ENCODE data around the gene CAPN1. TPM values are rescaled to one million over a fixed set of nuclear protein-coding genes. Genes with fewer than 3 reads are reported as not detected.

The CAPN1 gene
- total and polyA plus RNA-seq, 2 donors (not counting 1 experiment from before 2014, with no cell fraction given), result 192 to 202 TPM

DNA sequence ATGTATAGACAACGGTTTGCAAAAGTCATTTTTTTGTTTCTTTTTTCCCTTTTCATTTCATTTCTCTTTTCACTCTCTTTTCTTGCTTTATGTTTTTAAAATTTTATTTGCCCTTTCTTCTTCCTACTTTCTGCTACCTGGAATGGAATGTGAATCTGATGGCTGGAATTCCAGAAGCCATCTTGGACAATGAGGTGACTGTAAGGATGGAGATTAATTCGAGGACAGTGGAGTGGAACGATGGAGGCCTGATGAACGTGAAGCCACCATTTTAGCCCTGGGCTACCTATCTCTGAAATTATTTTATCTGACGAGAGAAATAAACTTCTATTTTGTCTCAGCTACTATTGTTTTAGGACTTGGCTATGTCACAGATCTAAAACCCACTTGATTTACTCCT is 77.3 kb downstream of the CAPN1 start:
- Mint-ChIP-seq H3K4me1 (peaks cover 15% of the 10 kb centered on the region), H3K9me3 (ENCODE audit: insufficient read depth) (no peaks in the 10 kb centered on the region), H3K27me3 (no peaks in the 10 kb centered on the region), H3K4me3 (no peak overlapping the region), H3K27ac (no peak overlapping the region)
- peaks cover 23% of the 10 kb centered on the region for H3K79me2 ChIP-seq (ENCODE audit: control insufficient read depth, insufficient read depth, low read length)
- H3K9me3 ChIP-seq (ENCODE audit: control extremely low read depth in 1 of 3, control insufficient read depth in 2 of 3, insufficient read depth in 1 of 3, low read length in 2 of 3), result no peaks in the 10 kb centered on the region
- peaks cover 11 to 18% of the 10 kb centered on the region in 2 donors for H3K4me1 ChIP-seq (ENCODE audit: control insufficient read depth in 2 of 2, insufficient read depth in 2 of 2, low read length in 2 of 2)
- intact Hi-C loops (cut with micrococcal nuclease), result no loop called here
- H3K27me3 ChIP-seq (replicated peaks in 1 of 4; ENCODE audit: control extremely low read depth in 1 of 4, control insufficient read depth in 3 of 4, insufficient read depth in 4 of 4, low read length in 3 of 4), result no peaks in the 10 kb centered on the region
- no peak overlapping the region for H2AFZ ChIP-seq (ENCODE audit: insufficient read depth, low read depth, low read length, poor library complexity, severe bottlenecking)
- no peak overlapping the region for H3K27ac ChIP-seq (ENCODE audit: low read length in 2 of 2)
- TF ChIP-seq, protein P1, sequence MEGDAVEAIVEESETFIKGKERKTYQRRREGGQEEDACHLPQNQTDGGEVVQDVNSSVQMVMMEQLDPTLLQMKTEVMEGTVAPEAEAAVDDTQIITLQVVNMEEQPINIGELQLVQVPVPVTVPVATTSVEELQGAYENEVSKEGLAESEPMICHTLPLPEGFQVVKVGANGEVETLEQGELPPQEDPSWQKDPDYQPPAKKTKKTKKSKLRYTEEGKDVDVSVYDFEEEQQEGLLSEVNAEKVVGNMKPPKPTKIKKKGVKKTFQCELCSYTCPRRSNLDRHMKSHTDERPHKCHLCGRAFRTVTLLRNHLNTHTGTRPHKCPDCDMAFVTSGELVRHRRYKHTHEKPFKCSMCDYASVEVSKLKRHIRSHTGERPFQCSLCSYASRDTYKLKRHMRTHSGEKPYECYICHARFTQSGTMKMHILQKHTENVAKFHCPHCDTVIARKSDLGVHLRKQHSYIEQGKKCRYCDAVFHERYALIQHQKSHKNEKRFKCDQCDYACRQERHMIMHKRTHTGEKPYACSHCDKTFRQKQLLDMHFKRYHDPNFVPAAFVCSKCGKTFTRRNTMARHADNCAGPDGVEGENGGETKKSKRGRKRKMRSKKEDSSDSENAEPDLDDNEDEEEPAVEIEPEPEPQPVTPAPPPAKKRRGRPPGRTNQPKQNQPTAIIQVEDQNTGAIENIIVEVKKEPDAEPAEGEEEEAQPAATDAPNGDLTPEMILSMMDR (IDR thresholded peaks at IDR 0.05), result no peak
- no peak for TF ChIP-seq EZH2 (IDR thresholded peaks at IDR 0.05; ENCODE audit: borderline replicate concordance, insufficient read depth, low read depth, low read length, poor library complexity, severe bottlenecking)
- no peaks in the 10 kb centered on the region for H4K20me1 ChIP-seq (ENCODE audit: control insufficient read depth, insufficient read depth, low read length, poor library complexity, severe bottlenecking)
- CTCF ChIA-PET, result interaction anchor here (1.0 kb wide), 2 partner anchors 9 to 34 kb away, joined by 3 to 5 read pairs; no protein-coding TSS in a partner anchor
- 100% methylated on average over 1 of the region's 5 CpGs for WGBS (ENCODE audit: insufficient coverage)
- no peak overlapping the region for H3K4me3 ChIP-seq (ENCODE audit: control extremely low read depth in 1 of 5, extremely low read depth in 1 of 5, insufficient read depth in 1 of 5, low read depth in 2 of 5, low read length in 4 of 5)
- no peaks in the 10 kb centered on the region for H3K36me3 ChIP-seq (replicated peaks in 1 of 2; ENCODE audit: control extremely low read depth in 1 of 2, control insufficient read depth in 1 of 2, extremely low read depth in 1 of 2, insufficient read depth in 2 of 2, low read length in 1 of 2)
- no peak overlapping the region for H3K9ac ChIP-seq (ENCODE audit: low read length)
- no peak for ATAC-seq (ENCODE audit: low read depth)
- DNase-seq, result no peak
- H3K4me2 ChIP-seq (replicated peaks; ENCODE audit: low read depth, low read length, poor library complexity, severe bottlenecking), result no peak overlapping the region
- POLR2A ChIA-PET, result no interaction called here

DNA sequence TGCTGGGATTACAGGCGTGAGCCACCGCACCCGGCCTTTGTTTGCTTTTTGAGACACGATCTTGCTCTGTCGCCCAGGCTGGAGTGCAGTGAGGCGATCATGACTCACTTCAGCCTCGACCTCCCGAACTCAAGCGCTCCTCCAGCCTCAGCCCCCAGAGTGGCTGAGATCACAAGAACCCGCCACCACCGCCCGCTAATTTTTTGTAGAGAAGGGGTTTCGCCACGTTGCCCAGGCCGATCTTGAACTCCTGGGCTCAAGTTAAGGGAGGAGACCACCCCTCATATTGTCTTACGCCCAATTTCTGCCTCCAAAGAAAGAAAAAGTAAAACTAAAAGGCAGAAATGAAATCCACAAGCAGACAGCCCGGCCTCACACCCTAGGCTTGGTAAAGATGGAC is 78.6 kb downstream of the CAPN1 start:
- no peak overlapping the region for H3K4me2 ChIP-seq (replicated peaks; ENCODE audit: low read depth, low read length, poor library complexity, severe bottlenecking)
- peaks cover 11 to 18% of the 10 kb centered on the region in 2 donors for H3K4me1 ChIP-seq (ENCODE audit: control insufficient read depth in 2 of 2, insufficient read depth in 2 of 2, low read length in 2 of 2)
- H4K20me1 ChIP-seq (ENCODE audit: control insufficient read depth, insufficient read depth, low read length, poor library complexity, severe bottlenecking), result no peaks in the 10 kb centered on the region
- CTCF ChIA-PET, result no interaction called here
- peak overlapping the region; percentile 99 for H3K27ac Mint-ChIP-seq
- intact Hi-C loops (cut with micrococcal nuclease), result loop anchor here (5.0 kb wide), 3 partner anchors 57 to 148 kb away; partner anchors contain the start of genes DPF2 and TM7SF2
- peaks cover 0 to 2% of the 10 kb centered on the region in 2 experiments for H3K36me3 ChIP-seq (replicated peaks in 1 of 2; ENCODE audit: control extremely low read depth in 1 of 2, control insufficient read depth in 1 of 2, extremely low read depth in 1 of 2, insufficient read depth in 2 of 2, low read length in 1 of 2)
- peaks cover 19% of the 10 kb centered on the region for H3K4me1 Mint-ChIP-seq
- H3K9me3 ChIP-seq (ENCODE audit: control extremely low read depth in 1 of 3, control insufficient read depth in 2 of 3, insufficient read depth in 1 of 3, low read length in 2 of 3), result no peaks in the 10 kb centered on the region
- H3K4me3 Mint-ChIP-seq, result peak overlapping the region; percentile 94
- H3K4me3 ChIP-seq (ENCODE audit: control extremely low read depth in 1 of 5, extremely low read depth in 1 of 5, insufficient read depth in 1 of 5, low read depth in 2 of 5, low read length in 4 of 5), result no peak overlapping the region
- no peak overlapping the region for H3K27ac ChIP-seq (ENCODE audit: low read length in 2 of 2)
- POLR2A ChIA-PET, result no interaction called here
- DNase-seq (no peak), ATAC-seq (ENCODE audit: low read depth) (no peak)
- no peaks in the 10 kb centered on the region for H3K27me3 Mint-ChIP-seq
- peaks cover 23% of the 10 kb centered on the region for H3K79me2 ChIP-seq (ENCODE audit: control insufficient read depth, insufficient read depth, low read length)
- no peaks in the 10 kb centered on the region for H3K27me3 ChIP-seq (replicated peaks in 1 of 4; ENCODE audit: control extremely low read depth in 1 of 4, control insufficient read depth in 3 of 4, insufficient read depth in 4 of 4, low read length in 3 of 4)
- no peaks in the 10 kb centered on the region for H3K9me3 Mint-ChIP-seq (ENCODE audit: insufficient read depth)
- no peak overlapping the region for H3K9ac ChIP-seq (ENCODE audit: low read length)
- H2AFZ ChIP-seq (ENCODE audit: insufficient read depth, low read depth, low read length, poor library complexity, severe bottlenecking), result no peak overlapping the region
- no peak for TF ChIP-seq EZH2 (IDR thresholded peaks at IDR 0.05; ENCODE audit: borderline replicate concordance, insufficient read depth, low read depth, low read length, poor library complexity, severe bottlenecking)
- TF ChIP-seq, protein P1 (IDR thresholded peaks at IDR 0.05), result no peak
- WGBS (ENCODE audit: insufficient coverage), result 97% methylated on average over 9 of the region's 17 CpGs
